Cardiac septum (tissue), 1 donor: ENCODE data around the gene ATP8A1. TPM values are rescaled to one million over a fixed set of nuclear protein-coding genes. Genes with fewer than 3 reads are reported as not detected.
"Not testable (repeated sequence)": the region's sequence is repeated elsewhere in the genome, so short reads cannot be mapped to it uniquely, and the experiment has no call there.

ENCODE experiments used
- DNase-seq: peaks from one replicate; pipeline ENCODE4 v3.0.0-alpha.2; 2020; ENCODE audit warnings: low spot score
- intact Hi-C: fragments of 100-400 bp; cut with DNase I; formaldehyde crosslinking; loops from one replicate; pipeline ENCODE4 v1.14.0; 2022
- total RNA-seq: library from RNA; stranded (reverse); fragmentation: NEBNext Ultra II Directional; extraction: Animal tissue kit (Norgen Biotek cat#: 25700); gene quantifications from one replicate; pipeline ENCODE4 v1.2.1, GENCODE V29; 2021
- donor health status: DM: no; HTN: no; CAD: no.

ATP8A1 gene
- total RNA-seq, 1 donor from 2014 or later = 22.1 TPM

DNA sequence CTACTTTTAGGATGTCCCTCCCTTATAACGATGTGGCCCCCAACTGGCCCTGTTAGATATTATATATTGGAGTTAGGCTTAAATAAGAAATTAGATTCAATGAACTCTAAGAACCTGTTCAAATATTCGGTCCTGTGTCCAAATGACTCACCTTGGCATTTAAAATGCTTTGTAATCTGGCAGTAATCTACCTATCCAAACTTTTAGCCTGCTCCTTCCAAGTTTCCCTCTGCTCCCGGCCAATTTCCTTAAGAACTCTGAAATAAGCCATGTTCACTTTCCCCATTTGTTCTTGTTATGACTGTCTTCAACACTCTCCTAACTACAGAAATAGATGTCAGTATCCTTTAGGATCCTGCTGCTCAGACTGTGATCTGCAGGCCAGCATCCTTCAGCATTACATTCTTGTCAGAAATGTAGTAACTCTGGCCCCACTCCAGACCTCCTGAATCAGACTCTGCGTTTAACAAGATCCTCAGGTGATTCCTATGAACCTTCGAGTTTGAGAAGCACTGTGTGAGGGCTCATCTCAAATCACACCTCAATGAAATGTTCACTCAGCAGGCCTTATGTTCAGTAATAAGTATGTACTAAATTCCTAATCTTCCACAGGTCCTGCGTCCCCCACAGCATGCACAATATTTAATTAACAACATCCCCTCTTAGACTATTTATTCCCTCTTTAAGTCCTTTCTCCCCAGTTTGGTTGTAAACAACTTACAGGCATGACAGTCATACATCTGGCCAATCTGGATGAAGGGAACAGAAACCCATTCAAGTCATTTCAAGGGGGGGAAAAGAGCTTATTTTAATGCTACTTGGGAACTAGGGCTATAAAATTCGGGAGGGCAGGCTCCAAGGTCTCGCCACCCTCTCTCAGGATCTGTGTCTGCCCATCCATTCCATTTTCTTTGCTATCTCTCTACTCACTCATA lies 3.0 kb downstream of the ATP8A1 start:
- DNase-seq = no peak
- intact Hi-C loops = no loop called here

DNA sequence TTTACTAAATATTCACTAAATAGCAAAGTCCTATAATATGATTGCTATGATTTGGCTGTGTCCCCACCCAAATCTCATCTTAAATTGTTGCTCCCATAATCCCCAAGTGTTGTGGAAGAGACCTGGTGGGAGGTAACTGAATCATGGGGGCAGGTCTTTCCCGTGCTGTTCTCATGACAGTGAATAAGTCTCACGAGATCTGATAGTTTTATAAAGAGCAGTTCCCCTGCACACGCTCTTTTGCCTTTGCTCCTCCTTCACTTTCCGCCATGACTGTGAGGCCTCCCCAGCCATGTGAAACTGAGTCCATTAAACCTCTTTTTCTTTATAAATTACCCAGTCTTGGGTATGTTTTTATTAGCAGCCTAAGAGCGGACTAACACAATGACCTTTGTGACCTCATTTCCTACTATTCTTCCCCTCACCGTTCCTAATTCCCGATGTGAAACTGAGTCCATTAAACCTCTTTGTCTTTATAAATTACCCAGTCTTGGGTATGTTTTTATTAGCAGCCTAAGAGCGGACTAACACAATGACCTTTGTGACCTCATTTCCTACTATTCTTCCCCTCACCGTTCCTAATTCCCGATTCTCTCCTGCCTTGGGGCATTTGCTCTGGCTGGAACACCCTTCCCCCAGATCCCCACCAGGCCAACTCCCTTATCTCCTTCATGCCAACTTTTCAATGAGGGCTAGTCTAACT lies 4.2 kb downstream of the ATP8A1 start:
- DNase-seq, intact Hi-C loops: not testable (repeated sequence)

GRCh38 chr4:42649870-42650269 lies 7.0 kb downstream of the ATP8A1 start:
- no peak for DNase-seq
- intact Hi-C loops = no loop called here

DNA sequence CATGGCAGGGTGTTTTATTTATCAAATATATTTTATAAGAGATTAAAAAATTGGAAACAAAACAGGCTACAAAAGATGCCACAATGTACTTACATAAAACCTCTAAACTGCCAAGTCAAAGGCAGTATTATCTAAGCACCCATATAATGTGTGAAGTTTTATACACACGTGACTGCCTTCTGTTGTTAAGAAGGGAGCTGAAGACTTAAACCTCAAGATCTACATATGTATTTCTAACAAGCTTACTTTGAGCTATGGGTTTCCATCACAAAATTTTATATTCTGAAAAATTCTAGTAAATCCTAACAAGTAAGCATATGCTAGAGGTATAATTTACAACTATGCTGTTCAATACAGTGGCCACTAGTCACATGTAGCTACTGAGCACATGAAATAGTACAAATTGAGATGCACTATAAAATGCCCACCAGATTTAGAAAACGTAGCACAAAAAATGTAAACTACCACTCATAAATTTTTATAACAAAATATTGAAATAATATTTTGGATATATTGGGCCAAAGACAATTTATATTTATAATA lies 9.8 kb downstream of the ATP8A1 start:
- intact Hi-C loops = no loop called here
- DNase-seq = no peak

GRCh38 chr4:42646013-42646784 lies 10.7 kb downstream of the ATP8A1 start:
- no peak for DNase-seq
- intact Hi-C loops = no loop called here

GRCh38 chr4:42644897-42645296 lies 12.0 kb downstream of the ATP8A1 start:
- intact Hi-C loops = loop anchor here (5.0 kb wide), 1 partner anchor 38 kb away; no protein-coding TSS in a partner anchor
- no peak for DNase-seq

- DNase-seq = no peak
- intact Hi-C loops = loop anchor here (5.0 kb wide), 1 partner anchor 36 kb away; no protein-coding TSS in a partner anchor
These were observed 13.2 kb downstream of the ATP8A1 start for GRCh38 chr4:42643685-42644084.

- intact Hi-C loops = loop anchor here (5.0 kb wide), 1 partner anchor 36 kb away; no protein-coding TSS in a partner anchor
- DNase-seq = no peak
These were observed 13.9 kb downstream of the ATP8A1 start for GRCh38 chr4:42642845-42643615.

DNA sequence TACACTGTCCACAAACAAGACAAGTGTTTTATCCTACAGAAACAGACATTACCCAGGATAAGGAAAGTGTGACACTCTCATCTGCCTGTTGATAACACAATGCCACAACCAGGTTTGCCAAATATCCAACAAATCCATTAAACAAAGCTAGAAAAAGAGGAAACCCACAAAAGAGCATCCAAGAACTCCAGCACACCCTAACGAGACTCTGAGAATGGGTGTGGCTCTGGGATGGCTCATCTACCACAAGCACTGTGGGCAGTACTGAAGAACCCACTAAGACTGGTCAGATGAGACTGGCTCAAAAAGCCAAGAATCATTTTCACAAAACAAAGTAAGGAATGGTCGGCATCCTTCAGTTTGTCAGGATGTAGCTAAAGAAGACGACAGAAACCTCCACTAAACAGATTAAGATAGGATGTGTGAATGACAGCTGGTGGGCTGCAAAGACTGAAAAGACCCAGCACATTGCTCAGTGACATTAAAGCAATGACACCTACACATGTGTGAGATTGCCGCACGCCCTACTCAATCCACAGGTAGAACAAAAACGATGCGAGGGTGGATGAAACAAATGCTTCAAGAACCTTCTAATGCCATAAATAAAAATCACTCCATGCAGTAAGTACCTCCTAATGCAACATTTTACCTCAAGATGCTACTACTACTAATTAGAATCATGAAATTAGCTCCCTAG lies 14.7 kb downstream of the ATP8A1 start:
- DNase-seq = no peak
- intact Hi-C loops = loop anchor here (5.0 kb wide), 1 partner anchor 35 kb away; no protein-coding TSS in a partner anchor

- DNase-seq = no peak
- intact Hi-C loops = loop anchor here (5.0 kb wide), 1 partner anchor 34 kb away; no protein-coding TSS in a partner anchor
These were observed 15.2 kb downstream of the ATP8A1 start for GRCh38 chr4:42641656-42642055.

DNA sequence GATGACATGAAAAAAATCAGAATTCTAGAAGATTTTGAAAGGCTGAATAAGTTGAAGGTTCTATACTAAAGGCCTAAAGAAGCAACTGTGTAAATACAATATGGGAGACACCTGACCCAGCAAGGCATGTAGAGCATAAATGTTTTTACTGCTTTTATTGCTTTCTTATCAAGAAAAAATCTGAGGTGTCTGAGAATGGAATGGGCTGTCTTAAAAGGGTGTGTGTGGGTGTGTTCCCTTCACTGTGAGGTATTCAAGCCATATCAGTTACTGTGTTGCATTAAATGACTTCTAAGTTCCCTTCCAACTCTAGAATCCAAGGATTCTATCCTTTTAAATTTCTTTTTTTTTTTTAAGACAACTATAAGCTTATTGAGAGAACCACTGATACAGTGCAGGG lies 15.7 kb downstream of the ATP8A1 start:
- DNase-seq = no peak
- intact Hi-C loops = loop anchor here (5.0 kb wide), 1 partner anchor 34 kb away; no protein-coding TSS in a partner anchor

DNA sequence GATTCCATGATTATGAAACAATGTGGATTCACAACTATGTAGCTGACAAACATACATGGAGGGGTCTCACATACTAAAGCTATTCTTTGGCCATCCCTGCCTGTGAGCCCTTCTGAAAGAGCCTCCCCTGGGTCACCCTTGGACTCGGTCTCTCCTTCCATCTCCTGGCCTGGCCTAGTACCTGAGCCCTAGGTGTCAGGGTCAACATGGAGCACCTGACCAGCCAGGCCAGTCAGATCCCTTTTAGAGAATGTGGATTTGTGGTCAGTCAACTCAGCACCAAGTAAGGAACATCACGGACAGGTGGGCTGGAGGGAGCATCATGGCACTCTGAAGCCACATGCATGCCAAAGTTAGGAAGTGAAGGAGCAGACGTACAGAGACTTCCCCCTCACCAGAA lies 16.3 kb downstream of the ATP8A1 start:
- DNase-seq = no peak
- intact Hi-C loops = loop anchor here (5.0 kb wide), 1 partner anchor 33 kb away; no protein-coding TSS in a partner anchor

DNA sequence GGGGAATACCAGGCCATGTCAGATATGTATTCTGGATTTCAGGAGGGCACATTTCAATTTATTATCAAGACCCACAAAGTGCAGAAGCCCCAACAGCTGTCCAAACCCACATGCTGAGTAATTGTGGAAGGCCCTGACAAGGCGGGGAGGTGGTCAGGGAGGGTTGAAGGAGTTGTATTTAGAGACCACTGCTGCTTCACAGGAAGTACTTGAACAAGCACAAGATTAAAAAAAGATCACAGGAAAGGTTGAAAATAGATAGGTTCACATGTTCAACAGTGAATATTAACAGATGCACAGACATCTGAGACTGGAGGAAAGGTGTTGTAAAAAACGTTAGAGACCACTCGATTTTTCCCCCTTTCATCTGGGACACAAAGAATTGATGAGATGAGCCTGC lies 17.9 kb downstream of the ATP8A1 start:
- DNase-seq = no peak
- intact Hi-C loops = no loop called here

- no peak for DNase-seq
- intact Hi-C loops = no loop called here
These were observed 18.6 kb downstream of the ATP8A1 start for GRCh38 chr4:42638321-42638720.

GRCh38 chr4:42637867-42638266 lies 19.0 kb downstream of the ATP8A1 start:
- DNase-seq = no peak
- intact Hi-C loops = no loop called here

- no peak for DNase-seq
- intact Hi-C loops = no loop called here
These were observed 19.8 kb downstream of the ATP8A1 start for GRCh38 chr4:42637104-42637503.

DNA sequence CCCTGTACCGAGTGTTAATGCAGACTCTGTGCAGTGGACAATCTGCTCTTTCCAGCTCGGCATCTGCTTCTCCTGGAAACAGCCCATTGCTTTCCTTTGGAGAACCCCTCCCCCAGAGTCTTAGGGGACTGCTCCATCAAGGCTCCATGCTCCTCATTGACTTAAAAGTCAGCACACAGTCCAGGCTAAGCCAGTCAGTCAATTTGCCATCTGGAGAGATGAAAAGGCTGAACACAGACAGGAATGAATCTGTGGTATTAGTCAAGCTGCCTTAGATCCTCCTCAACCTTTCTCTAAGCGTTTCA lies 20.3 kb downstream of the ATP8A1 start:
- DNase-seq = no peak
- intact Hi-C loops = no loop called here
